Measurements from ENCODE around the gene ARHGAP19.

ARHGAP19 gene

GRCh38 chr10:97179731-97180362 is 112.6 kb downstream of the ARHGAP19 start:
- no peak overlapping the region for H3K4me3 ChIP-seq (ENCODE audit: low read depth, low read length)
- H3K14ac ChIP-seq (ENCODE audit: low read length) = no peak overlapping the region
- H3K4me2 ChIP-seq (ENCODE audit: low read length) = no peak overlapping the region
- H2BK12ac ChIP-seq (ENCODE audit: low read length) = no peak overlapping the region
- no peak overlapping the region for H2BK120ac ChIP-seq (ENCODE audit: insufficient read depth, low read length, poor library complexity)
- H3K9ac ChIP-seq (ENCODE audit: low read length) = no peak overlapping the region
- no peak overlapping the region for H4K8ac ChIP-seq (ENCODE audit: low read depth, low read length)
- no peaks in the 10 kb centered on the region for H3K4me1 ChIP-seq (ENCODE audit: control insufficient read depth in 1 of 2, insufficient read depth in 2 of 2, low read length in 2 of 2)
- WGBS (ENCODE audit: extremely low coverage, insufficient coverage, insufficient read length) = no CpG with 5 or more reads among the region's 26 CpGs
- H2BK5ac ChIP-seq (ENCODE audit: low read depth, low read length, poor library complexity) = no peak overlapping the region
- DNase-seq = no peak
- no peaks in the 10 kb centered on the region for H3K79me1 ChIP-seq (ENCODE audit: low read length)
- no peak overlapping the region for H3K4ac ChIP-seq (ENCODE audit: low read depth, low read length)
- no peak overlapping the region for H4K12ac ChIP-seq (ENCODE audit: low read depth, low read length)
- H4K91ac ChIP-seq (ENCODE audit: low read depth, low read length) = no peak overlapping the region
- H2AFZ ChIP-seq (ENCODE audit: insufficient read depth, low read length, poor library complexity) = no peak overlapping the region
- H3K23ac ChIP-seq (ENCODE audit: low read length) = no peak overlapping the region
- H3K18ac ChIP-seq (ENCODE audit: low read length) = no peak overlapping the region
- H3K79me2 ChIP-seq (ENCODE audit: control insufficient read depth, insufficient read depth, low read length, poor library complexity) = no peaks in the 10 kb centered on the region
- H3K27me3 ChIP-seq (ENCODE audit: insufficient read depth, low read length) = peaks cover 16% of the 10 kb centered on the region
- H3K36me3 ChIP-seq (ENCODE audit: control insufficient read depth in 1 of 2, insufficient read depth in 2 of 2, low read length in 2 of 2) = no peaks in the 10 kb centered on the region
- peaks cover under 1% of the 10 kb centered on the region for H3K9me3 ChIP-seq (ENCODE audit: insufficient read depth, low read depth, low read length)
- no peak overlapping the region for H3K27ac ChIP-seq (ENCODE audit: low read depth, low read length)
- no peak overlapping the region for H2AK5ac ChIP-seq (ENCODE audit: low read length)

GRCh38 chr10:97179311-97179710 is 113.1 kb downstream of the ARHGAP19 start:
- no peak for DNase-seq
- Histone ChIP-seq H2AK5ac (ENCODE audit: low read length) (no peak overlapping the region), H2AFZ (ENCODE audit: insufficient read depth, low read length, poor library complexity) (no peak overlapping the region), H4K8ac (ENCODE audit: low read depth, low read length) (no peak overlapping the region), H3K4ac (ENCODE audit: low read depth, low read length) (no peak overlapping the region), H3K79me1 (ENCODE audit: low read length) (no peaks in the 10 kb centered on the region), H3K27me3 (ENCODE audit: insufficient read depth, low read length) (peaks cover 12% of the 10 kb centered on the region), H3K36me3 (ENCODE audit: control insufficient read depth in 1 of 2, insufficient read depth in 2 of 2, low read length in 2 of 2) (no peaks in the 10 kb centered on the region), H3K4me3 (ENCODE audit: low read depth, low read length) (no peak overlapping the region), H3K18ac (ENCODE audit: low read length) (no peak overlapping the region), H3K27ac (ENCODE audit: low read depth, low read length) (no peak overlapping the region), H4K12ac (ENCODE audit: low read depth, low read length) (no peak overlapping the region), H2BK5ac (ENCODE audit: low read depth, low read length, poor library complexity) (no peak overlapping the region), H3K23ac (ENCODE audit: low read length) (no peak overlapping the region), H3K9ac (ENCODE audit: low read length) (no peak overlapping the region), H2BK12ac (ENCODE audit: low read length) (no peak overlapping the region), H3K14ac (ENCODE audit: low read length) (no peak overlapping the region), H4K91ac (ENCODE audit: low read depth, low read length) (no peak overlapping the region), H3K4me1 (ENCODE audit: control insufficient read depth in 1 of 2, insufficient read depth in 2 of 2, low read length in 2 of 2) (no peaks in the 10 kb centered on the region), H3K79me2 (ENCODE audit: control insufficient read depth, insufficient read depth, low read length, poor library complexity) (no peaks in the 10 kb centered on the region), H2BK120ac (ENCODE audit: insufficient read depth, low read length, poor library complexity) (no peak overlapping the region), H3K9me3 (ENCODE audit: insufficient read depth, low read depth, low read length) (no peaks in the 10 kb centered on the region), H3K4me2 (ENCODE audit: low read length) (no peak overlapping the region)
- no CpG with 5 or more reads among the region's 6 CpGs for WGBS (ENCODE audit: extremely low coverage, insufficient coverage, insufficient read length)

- no peak overlapping the region for H3K4me3 ChIP-seq (ENCODE audit: low read depth, low read length)
- no peak overlapping the region for H3K9ac ChIP-seq (ENCODE audit: low read length)
- H4K12ac ChIP-seq (ENCODE audit: low read depth, low read length) = no peak overlapping the region
- H2AFZ ChIP-seq (ENCODE audit: insufficient read depth, low read length, poor library complexity) = no peak overlapping the region
- H2BK120ac ChIP-seq (ENCODE audit: insufficient read depth, low read length, poor library complexity) = no peak overlapping the region
- H3K4ac ChIP-seq (ENCODE audit: low read depth, low read length) = no peak overlapping the region
- H2BK5ac ChIP-seq (ENCODE audit: low read depth, low read length, poor library complexity) = no peak overlapping the region
- no peak overlapping the region for H3K18ac ChIP-seq (ENCODE audit: low read length)
- H3K27ac ChIP-seq (ENCODE audit: low read depth, low read length) = no peak overlapping the region
- H2AK5ac ChIP-seq (ENCODE audit: low read length) = no peak overlapping the region
- no peak overlapping the region for H4K91ac ChIP-seq (ENCODE audit: low read depth, low read length)
- H3K27me3 ChIP-seq (ENCODE audit: insufficient read depth, low read length) = peaks cover 3% of the 10 kb centered on the region
- no peaks in the 10 kb centered on the region for H3K79me2 ChIP-seq (ENCODE audit: control insufficient read depth, insufficient read depth, low read length, poor library complexity)
- no peak overlapping the region for H3K23ac ChIP-seq (ENCODE audit: low read length)
- H3K36me3 ChIP-seq (ENCODE audit: control insufficient read depth in 1 of 2, insufficient read depth in 2 of 2, low read length in 2 of 2) = no peaks in the 10 kb centered on the region
- no peaks in the 10 kb centered on the region for H3K9me3 ChIP-seq (ENCODE audit: insufficient read depth, low read depth, low read length)
- DNase-seq = no peak
- H3K4me1 ChIP-seq (ENCODE audit: control insufficient read depth in 1 of 2, insufficient read depth in 2 of 2, low read length in 2 of 2) = no peaks in the 10 kb centered on the region
- no CpG with 5 or more reads among the region's 5 CpGs for WGBS (ENCODE audit: extremely low coverage, insufficient coverage, insufficient read length)
- no peak overlapping the region for H2BK12ac ChIP-seq (ENCODE audit: low read length)
- no peak overlapping the region for H3K14ac ChIP-seq (ENCODE audit: low read length)
- H4K8ac ChIP-seq (ENCODE audit: low read depth, low read length) = no peak overlapping the region
- H3K4me2 ChIP-seq (ENCODE audit: low read length) = no peak overlapping the region
- no peaks in the 10 kb centered on the region for H3K79me1 ChIP-seq (ENCODE audit: low read length)
These were observed 114.4 kb downstream of the ARHGAP19 start for GRCh38 chr10:97178074-97178473.

- Histone ChIP-seq H3K18ac (ENCODE audit: low read length) (no peak overlapping the region), H2BK120ac (ENCODE audit: insufficient read depth, low read length, poor library complexity) (no peak overlapping the region), H3K27ac (ENCODE audit: low read depth, low read length) (no peak overlapping the region), H3K79me1 (ENCODE audit: low read length) (no peaks in the 10 kb centered on the region), H3K4ac (ENCODE audit: low read depth, low read length) (no peak overlapping the region), H3K79me2 (ENCODE audit: control insufficient read depth, insufficient read depth, low read length, poor library complexity) (no peaks in the 10 kb centered on the region), H3K9ac (ENCODE audit: low read length) (no peak overlapping the region), H3K4me1 (ENCODE audit: control insufficient read depth in 1 of 2, insufficient read depth in 2 of 2, low read length in 2 of 2) (no peaks in the 10 kb centered on the region), H4K91ac (ENCODE audit: low read depth, low read length) (no peak overlapping the region), H3K4me3 (ENCODE audit: low read depth, low read length) (no peak overlapping the region), H3K9me3 (ENCODE audit: insufficient read depth, low read depth, low read length) (no peaks in the 10 kb centered on the region), H2BK5ac (ENCODE audit: low read depth, low read length, poor library complexity) (no peak overlapping the region), H2AFZ (ENCODE audit: insufficient read depth, low read length, poor library complexity) (no peak overlapping the region), H4K12ac (ENCODE audit: low read depth, low read length) (no peak overlapping the region), H3K14ac (ENCODE audit: low read length) (no peak overlapping the region), H3K27me3 (ENCODE audit: insufficient read depth, low read length) (peaks cover 3% of the 10 kb centered on the region), H3K4me2 (ENCODE audit: low read length) (no peak overlapping the region), H4K8ac (ENCODE audit: low read depth, low read length) (no peak overlapping the region), H2BK12ac (ENCODE audit: low read length) (no peak overlapping the region), H3K36me3 (ENCODE audit: control insufficient read depth in 1 of 2, insufficient read depth in 2 of 2, low read length in 2 of 2) (no peaks in the 10 kb centered on the region), H2AK5ac (ENCODE audit: low read length) (no peak overlapping the region), H3K23ac (ENCODE audit: low read length) (no peak overlapping the region)
- no peak for DNase-seq
- WGBS (ENCODE audit: extremely low coverage, insufficient coverage, insufficient read length) = no CpG with 5 or more reads among the region's 5 CpGs
These were observed 116.2 kb downstream of the ARHGAP19 start for GRCh38 chr10:97176226-97176625.

Data from trophoblast cell (in vitro differentiated cells and primary cell).